GM23248 (cell line): ENCODE data around the gene ZNF226. TPM values are rescaled to one million over a fixed set of nuclear protein-coding genes. Genes with fewer than 3 reads are reported as not detected.
"Not testable (repeated sequence)": the region's sequence is repeated elsewhere in the genome, so short reads cannot be mapped to it uniquely, and the experiment has no call there.

Experiments
- DNase-seq: peaks from one replicate; pipeline ENCODE4 v3.0.0-alpha.2; 2015
- H2AFZ ChIP-seq: fragments of 200-600 bp; sonication (generic); 2 replicates; pipeline ENCODE4 v1.6.1; 2016; ENCODE audit warnings: antibody characterized with exemption
- H3F3A ChIP-seq: fragments of 200-600 bp; sonication (generic); 2 replicates; pipeline ENCODE4 v1.6.1; 2016; ENCODE audit warnings: mild to moderate bottlenecking, antibody characterized with exemption, mixed run types; ENCODE audit not compliant: insufficient read depth
- H3K27ac ChIP-seq: fragments of 200-600 bp; sonication (generic); 2 replicates; pipeline ENCODE4 v1.5.1; 2016; ENCODE audit warnings: mild to moderate bottlenecking
- H3K27me3 ChIP-seq: fragments of 200-600 bp; sonication (generic); replicated peaks from 2 replicates; pipeline ENCODE4 v1.6.1; 2016; ENCODE audit warnings: mild to moderate bottlenecking; ENCODE audit not compliant: insufficient read depth
- H3K36me3 ChIP-seq: fragments of 200-600 bp; sonication (generic); 2 replicates; pipeline ENCODE4 v1.6.1; 2016; ENCODE audit warnings: low read depth, mild to moderate bottlenecking
- H3K4me1 ChIP-seq: fragments of 200-600 bp; sonication (generic); 2 replicates; pipeline ENCODE4 v1.6.1; 2016; ENCODE audit warnings: mild to moderate bottlenecking; ENCODE audit not compliant: insufficient read depth
- H3K4me2 ChIP-seq: fragments of 200-600 bp; sonication (generic); one replicate; pipeline ENCODE4 v1.6.1; 2016; ENCODE audit warnings: mild to moderate bottlenecking; ENCODE audit not compliant: unreplicated experiment
- H3K4me3 ChIP-seq: fragments of 200-600 bp; sonication (generic); 2 replicates; pipeline ENCODE4 v1.5.1; 2016; ENCODE audit warnings: mild to moderate bottlenecking
- H3K79me2 ChIP-seq: fragments of 200-600 bp; sonication (generic); 2 replicates; pipeline ENCODE4 v1.6.1; 2016; ENCODE audit warnings: mild to moderate bottlenecking; ENCODE audit not compliant: insufficient read depth
- H3K9ac ChIP-seq: fragments of 200-600 bp; sonication (generic); 2 replicates; pipeline ENCODE4 v1.6.1; 2016; ENCODE audit warnings: mild to moderate bottlenecking
- H3K9me2 ChIP-seq: fragments of 200-600 bp; sonication (generic); 2 replicates; pipeline ENCODE4 v1.6.1; 2016; ENCODE audit warnings: mixed run types, mild to moderate bottlenecking, moderate library complexity; ENCODE audit not compliant: insufficient read depth
- H3K9me3 ChIP-seq: fragments of 200-600 bp; sonication (generic); one replicate; pipeline ENCODE4 v1.6.1; 2017; ENCODE audit warnings: low read depth
- H4K20me1 ChIP-seq: fragments of 200-600 bp; sonication (generic); 2 replicates; pipeline ENCODE4 v1.6.0; 2016; ENCODE audit not compliant: insufficient read depth
- EZH2 ChIP-seq: fragments of 200-600 bp; sonication (generic); IDR thresholded peaks from 2 replicates; pipeline ENCODE4 v1.6.1; 2018; ENCODE audit warnings: antibody characterized with exemption, mild to moderate bottlenecking; ENCODE audit not compliant: insufficient read depth, poor library complexity, severe bottlenecking
- EZH2phosphoT487 ChIP-seq: fragments of 200-600 bp; sonication (generic); IDR thresholded peaks from 2 replicates; pipeline ENCODE4 v1.6.1; 2018; ENCODE audit warnings: antibody characterized with exemption, moderate library complexity, mild to moderate bottlenecking, low read depth; ENCODE audit not compliant: insufficient read depth
- WGBS, 2 experiments: methylation state at CpG; one replicate each; pipeline ENCODE4 v1.1.6; 2015 to 2017; ENCODE audit warnings: low lambda C conversion rate in 2 of 2, low coverage in 1 of 2; ENCODE audit errors: missing lambda C conversion rate in 2 of 2; 5-methylcytosine and 5-hydroxymethylcytosine counted together
- in situ Hi-C: fragments of 300-500 bp; cut with MboI; formaldehyde crosslinking; loops from 2 replicates; pipeline ENCODE4 v1.15.0; 2020
- polyA plus RNA-seq: library from polyadenylated mRNA; unstranded; fragments of >200 nt; fragmentation: Nextera tagmentation; extraction: Ambion mirVana; gene quantifications from 2 replicates; pipeline ENCODE4 v1.2.1, GENCODE V29; 2016
- total RNA-seq: library from RNA; depleted of rRNA; stranded (reverse); fragments of >200 nt; shearing (Covaris generic); gene quantifications from 2 replicates; pipeline ENCODE4 v1.2.3, GENCODE V29; 2014

ZNF226 gene
- total and polyA plus RNA-seq, 2 experiments from 2014 or later: 30.3 to 32.5 TPM

DNA sequence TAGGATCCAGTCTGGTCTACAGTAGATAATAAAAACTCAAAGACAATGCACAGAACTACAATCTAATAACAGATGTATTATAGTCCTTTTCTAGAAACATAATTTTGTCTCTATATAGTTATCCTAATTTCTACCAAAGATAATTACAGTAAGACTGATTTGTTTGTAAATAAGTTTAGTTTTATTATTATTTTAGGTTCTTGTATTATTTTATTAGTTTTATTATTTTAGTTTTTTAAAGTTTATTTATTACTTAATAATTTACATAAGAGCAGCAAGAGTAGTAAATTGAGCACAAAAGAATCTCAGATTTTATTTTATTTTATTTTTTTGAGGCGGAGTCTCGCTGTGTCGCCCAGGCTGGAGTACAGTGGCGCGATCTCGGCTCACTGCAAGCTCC lies 25.1 kb downstream of the ZNF226 start:
- no peaks in the 10 kb centered on the region for H3K4me1 ChIP-seq
- no peak overlapping the region for H3K9ac ChIP-seq
- no peak for TF ChIP-seq EZH2phosphoT487
- TF ChIP-seq EZH2: no peak
- no peaks in the 10 kb centered on the region for H3K9me3 ChIP-seq
- no peaks in the 10 kb centered on the region for H3F3A ChIP-seq
- 78 to 92% methylated on average over 6 of the region's 6 CpGs for WGBS, 2 experiments
- no peak overlapping the region for H2AFZ ChIP-seq
- H3K4me2 ChIP-seq: no peak overlapping the region
- DNase-seq: no peak
- H3K36me3 ChIP-seq: no peaks in the 10 kb centered on the region
- no peak overlapping the region for H3K27ac ChIP-seq
- no peak overlapping the region for H3K4me3 ChIP-seq
- no peaks in the 10 kb centered on the region for H4K20me1 ChIP-seq
- in situ Hi-C loops: no loop called here
- no peaks in the 10 kb centered on the region for H3K27me3 ChIP-seq
- H3K79me2 ChIP-seq: no peaks in the 10 kb centered on the region
- no peaks in the 10 kb centered on the region for H3K9me2 ChIP-seq

DNA sequence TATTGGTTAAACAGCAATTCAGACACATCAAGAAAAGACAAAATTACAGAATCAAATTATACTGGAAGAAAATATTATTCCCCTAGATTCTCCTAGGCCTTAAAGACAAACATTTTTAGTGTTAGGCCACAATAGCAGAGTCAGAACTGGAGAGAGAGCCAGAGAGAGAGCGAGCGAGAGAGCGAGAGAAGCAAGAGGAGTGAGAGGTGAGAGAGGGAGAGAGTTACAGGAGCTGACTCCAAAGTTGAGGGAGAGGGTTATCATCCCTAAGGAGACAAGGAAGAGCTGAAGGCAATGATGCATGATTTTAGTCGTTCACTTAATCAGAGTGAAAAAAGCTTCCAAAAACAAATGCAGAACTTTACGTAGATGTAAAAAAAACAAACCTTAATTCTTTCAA lies 27.2 kb downstream of the ZNF226 start:
- no peak for TF ChIP-seq EZH2phosphoT487
- TF ChIP-seq EZH2: no peak
- no peak overlapping the region for H3K27ac ChIP-seq
- no peaks in the 10 kb centered on the region for H3K79me2 ChIP-seq
- 67 to 71% methylated on average over 5 of the region's 5 CpGs for WGBS, 2 experiments
- in situ Hi-C loops: no loop called here
- H3K4me2 ChIP-seq: no peak overlapping the region
- H3K36me3 ChIP-seq: no peaks in the 10 kb centered on the region
- DNase-seq: no peak
- H3K4me1 ChIP-seq: no peaks in the 10 kb centered on the region
- H3F3A ChIP-seq: no peaks in the 10 kb centered on the region
- no peaks in the 10 kb centered on the region for H3K9me2 ChIP-seq
- H2AFZ ChIP-seq: no peak overlapping the region
- H3K4me3 ChIP-seq: no peak overlapping the region
- H3K9ac ChIP-seq: no peak overlapping the region
- no peaks in the 10 kb centered on the region for H3K27me3 ChIP-seq
- H4K20me1 ChIP-seq: no peaks in the 10 kb centered on the region
- H3K9me3 ChIP-seq: no peaks in the 10 kb centered on the region

- Histone ChIP-seq H3K4me2 (no peak overlapping the region), H3K27me3 (no peaks in the 10 kb centered on the region), H3K9ac (no peak overlapping the region), H3K4me1 (no peaks in the 10 kb centered on the region), H3K9me3 (no peaks in the 10 kb centered on the region), H3K4me3 (no peak overlapping the region), H3F3A (no peaks in the 10 kb centered on the region), H3K36me3 (no peaks in the 10 kb centered on the region), H3K9me2 (no peaks in the 10 kb centered on the region), H2AFZ (no peak overlapping the region), H3K79me2 (no peaks in the 10 kb centered on the region), H4K20me1 (no peaks in the 10 kb centered on the region), H3K27ac (no peak overlapping the region)
- in situ Hi-C loops: no loop called here
- DNase-seq: no peak
- TF ChIP-seq EZH2 (no peak), EZH2phosphoT487 (no peak)
Observed at GRCh38 chr19:44196772-44197171, 31.9 kb downstream of the ZNF226 start.

GRCh38 chr19:44202470-44202869 lies 37.6 kb downstream of the ZNF226 start:
- Histone ChIP-seq H3K9ac (no peak overlapping the region), H3K9me2 (no peaks in the 10 kb centered on the region), H3K9me3 (no peaks in the 10 kb centered on the region), H2AFZ (no peak overlapping the region), H3K36me3 (no peaks in the 10 kb centered on the region), H4K20me1 (no peaks in the 10 kb centered on the region), H3K27me3 (no peaks in the 10 kb centered on the region), H3K79me2 (no peaks in the 10 kb centered on the region), H3K4me1 (no peaks in the 10 kb centered on the region), H3F3A (peaks cover 6% of the 10 kb centered on the region), H3K4me3 (no peak overlapping the region), H3K27ac (no peak overlapping the region), H3K4me2 (no peak overlapping the region)
- WGBS, 2 experiments: 16 to 33% methylated on average over 1 of the region's 1 CpG
- peak; percentile 79 for DNase-seq
- in situ Hi-C loops: no loop called here
- no peak for TF ChIP-seq EZH2
- TF ChIP-seq EZH2phosphoT487: no peak

DNA sequence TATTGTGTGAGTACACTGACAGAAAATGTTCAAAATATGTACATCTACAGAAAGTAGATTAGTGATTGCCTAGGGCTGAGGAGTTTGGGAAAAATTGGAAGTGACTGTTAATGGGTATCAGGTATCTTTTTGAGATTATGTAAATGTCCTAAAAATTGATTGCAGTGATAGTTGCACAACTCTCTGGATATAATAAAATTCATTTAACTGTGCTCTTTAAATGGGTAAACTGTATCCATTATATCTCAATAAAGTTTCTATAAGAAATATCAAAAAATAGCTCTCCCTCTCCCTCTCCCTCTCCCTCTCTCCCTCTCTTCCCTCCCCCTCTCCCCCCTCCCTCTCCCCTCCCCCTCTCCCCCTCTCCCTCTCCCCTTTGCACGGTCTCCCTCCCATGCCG lies 38.1 kb downstream of the ZNF226 start:
- Histone ChIP-seq H3K79me2 (peaks cover under 1% of the 10 kb centered on the region; the same call in 1 of the 2 replicates), H3K9me3 (no peaks in the 10 kb centered on the region), H3K4me1 (0 out of 2 replicates have a peak, but pooled peaks cover under 1% of the 10 kb centered on the region), H3K4me3 (no peak overlapping the region), H3K27ac (no peak overlapping the region), H3K36me3 (no peaks in the 10 kb centered on the region), H2AFZ (no peak overlapping the region), H3K9me2 (no peaks in the 10 kb centered on the region), H3K4me2 (no peak overlapping the region), H3K27me3 (no peaks in the 10 kb centered on the region), H4K20me1 (no peaks in the 10 kb centered on the region), H3F3A (peaks cover 6% of the 10 kb centered on the region), H3K9ac (no peak overlapping the region)
- 76 to 81% methylated on average over 2 of the region's 2 CpGs for WGBS, 2 experiments
- no peak for DNase-seq
- TF ChIP-seq EZH2phosphoT487 (no peak), EZH2 (no peak)
- in situ Hi-C loops: no loop called here

GRCh38 chr19:44203877-44204276 lies 39.0 kb downstream of the ZNF226 start:
- H3K9ac ChIP-seq, DNase-seq, H3K9me3 ChIP-seq, H3K79me2 ChIP-seq, H3F3A ChIP-seq, in situ Hi-C loops, H3K4me3 ChIP-seq, H3K4me2 ChIP-seq, H3K27ac ChIP-seq, H3K4me1 ChIP-seq, H3K36me3 ChIP-seq, H3K27me3 ChIP-seq, H4K20me1 ChIP-seq, H3K9me2 ChIP-seq, H2AFZ ChIP-seq: not testable (repeated sequence)
- WGBS, 2 experiments: 73 to 90% methylated on average over 7 to 25 of the region's 31 CpGs
